Mesothelial cell of epicardium (in vitro differentiated cells): ENCODE measurements around the gene SOWAHB. TPM values are rescaled to one million over a fixed set of nuclear protein-coding genes. Genes with fewer than 3 reads are reported as not detected.

ENCODE experiments used
- DNase-seq, 2 experiments: peaks; one replicate each; pipeline ENCODE4 v3.0.0; 2021; ENCODE audit warnings: low spot score in 2 of 2; ENCODE audit not compliant: unreplicated experiment in 2 of 2
- H3K27ac Mint-ChIP-seq: 2 replicates; pipeline ENCODE4 v1.8.0; 2021; ENCODE audit warnings: mixed read lengths
- H3K27me3 Mint-ChIP-seq: 2 replicates; pipeline ENCODE4 v1.8.0; 2021; ENCODE audit warnings: low read depth, mixed read lengths
- H3K36me3 Mint-ChIP-seq: 2 replicates; pipeline ENCODE4 v1.8.0; 2021; ENCODE audit warnings: mixed read lengths
- H3K4me1 Mint-ChIP-seq: 2 replicates; pipeline ENCODE4 v1.8.0; 2021; ENCODE audit warnings: mixed read lengths
- H3K4me3 Mint-ChIP-seq: 2 replicates; pipeline ENCODE4 v1.8.0; 2021; ENCODE audit warnings: mild to moderate bottlenecking, moderate library complexity, mixed read lengths
- H3K9me3 Mint-ChIP-seq: 2 replicates; pipeline ENCODE4 v1.8.0; 2021; ENCODE audit warnings: mixed read lengths
- total RNA-seq: library from RNA; stranded (reverse); gene quantifications from 3 replicates; pipeline ENCODE4 v1.2.1, GENCODE V29; 2021
- TF ChIP-seq, protein P1 (sequence below): fragments of 200-600 bp; sonication (generic); IDR thresholded peaks from one replicate; pipeline ENCODE4 v1.5.0; 2021; ENCODE audit warnings: antibody characterized with exemption; ENCODE audit not compliant: unreplicated experiment

SOWAHB gene
- total RNA-seq, 1 donor from 2014 or later: 1.1 TPM

DNA sequence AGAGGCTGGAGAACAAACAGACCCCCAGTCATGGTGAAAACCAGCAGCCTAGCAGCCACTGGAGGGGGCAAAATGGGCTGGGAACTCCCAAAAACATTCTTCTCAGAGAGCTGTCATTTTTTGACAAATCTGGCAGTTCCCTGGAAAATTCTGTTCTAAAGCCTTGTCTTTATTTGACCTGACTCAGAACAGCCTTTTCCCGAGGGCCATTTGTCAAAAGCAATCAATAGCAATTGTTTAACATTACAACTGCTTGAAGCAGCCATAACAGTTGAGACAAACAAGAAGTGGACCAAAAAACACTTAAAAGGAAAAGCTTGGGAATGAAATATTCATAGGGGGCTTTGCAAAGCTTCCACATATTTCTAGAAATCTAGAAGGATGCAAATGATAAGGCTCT, 39.6 kb downstream of the SOWAHB start:
- TF ChIP-seq, protein P1, sequence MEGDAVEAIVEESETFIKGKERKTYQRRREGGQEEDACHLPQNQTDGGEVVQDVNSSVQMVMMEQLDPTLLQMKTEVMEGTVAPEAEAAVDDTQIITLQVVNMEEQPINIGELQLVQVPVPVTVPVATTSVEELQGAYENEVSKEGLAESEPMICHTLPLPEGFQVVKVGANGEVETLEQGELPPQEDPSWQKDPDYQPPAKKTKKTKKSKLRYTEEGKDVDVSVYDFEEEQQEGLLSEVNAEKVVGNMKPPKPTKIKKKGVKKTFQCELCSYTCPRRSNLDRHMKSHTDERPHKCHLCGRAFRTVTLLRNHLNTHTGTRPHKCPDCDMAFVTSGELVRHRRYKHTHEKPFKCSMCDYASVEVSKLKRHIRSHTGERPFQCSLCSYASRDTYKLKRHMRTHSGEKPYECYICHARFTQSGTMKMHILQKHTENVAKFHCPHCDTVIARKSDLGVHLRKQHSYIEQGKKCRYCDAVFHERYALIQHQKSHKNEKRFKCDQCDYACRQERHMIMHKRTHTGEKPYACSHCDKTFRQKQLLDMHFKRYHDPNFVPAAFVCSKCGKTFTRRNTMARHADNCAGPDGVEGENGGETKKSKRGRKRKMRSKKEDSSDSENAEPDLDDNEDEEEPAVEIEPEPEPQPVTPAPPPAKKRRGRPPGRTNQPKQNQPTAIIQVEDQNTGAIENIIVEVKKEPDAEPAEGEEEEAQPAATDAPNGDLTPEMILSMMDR: no peak
- Mint-ChIP-seq H3K4me3 (no peak overlapping the region), H3K9me3 (peaks cover 4% of the 10 kb centered on the region), H3K27me3 (no peaks in the 10 kb centered on the region), H3K36me3 (no peaks in the 10 kb centered on the region), H3K4me1 (peaks cover 29% of the 10 kb centered on the region), H3K27ac (no peak overlapping the region)
- DNase-seq: no peak

DNA sequence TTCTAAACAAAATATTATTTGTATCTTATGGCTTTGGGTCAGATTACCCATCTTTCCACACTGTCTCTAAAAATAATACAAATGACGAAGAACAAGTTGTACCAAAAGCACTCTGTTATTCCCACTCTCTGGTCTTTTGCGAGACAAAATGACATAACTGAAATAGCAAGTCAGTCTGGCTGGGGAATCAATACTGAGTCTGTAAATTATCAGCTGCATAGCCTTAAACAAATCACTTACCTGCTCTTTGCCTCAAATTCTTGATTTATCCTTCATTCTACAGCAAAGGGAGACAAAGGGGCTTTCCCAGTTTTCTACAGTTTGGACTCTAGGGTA, 40.9 kb downstream of the SOWAHB start:
- Mint-ChIP-seq H3K9me3 (peaks cover 4% of the 10 kb centered on the region), H3K36me3 (no peaks in the 10 kb centered on the region), H3K4me1 (peaks cover 29% of the 10 kb centered on the region), H3K4me3 (no peak overlapping the region), H3K27me3 (no peaks in the 10 kb centered on the region), H3K27ac (peak overlapping the region; percentile 69)
- TF ChIP-seq, protein P1: no peak
- DNase-seq: no peak

- TF ChIP-seq, protein P1: no peak
- H3K27me3 Mint-ChIP-seq: no peaks in the 10 kb centered on the region
- H3K36me3 Mint-ChIP-seq: no peaks in the 10 kb centered on the region
- H3K27ac Mint-ChIP-seq: peak overlapping the region; percentile 69
- H3K9me3 Mint-ChIP-seq: peaks cover 4% of the 10 kb centered on the region
- no peak for DNase-seq
- H3K4me1 Mint-ChIP-seq: peaks cover 29% of the 10 kb centered on the region
- H3K4me3 Mint-ChIP-seq: no peak overlapping the region
Observed at GRCh38 chr4:76856243-76857073, 41.5 kb downstream of the SOWAHB start.

GRCh38 chr4:76854858-76855257, 43.1 kb downstream of the SOWAHB start:
- no peaks in the 10 kb centered on the region for H3K36me3 Mint-ChIP-seq
- no peaks in the 10 kb centered on the region for H3K27me3 Mint-ChIP-seq
- no peak overlapping the region for H3K4me3 Mint-ChIP-seq
- H3K9me3 Mint-ChIP-seq: peaks cover 4% of the 10 kb centered on the region
- H3K4me1 Mint-ChIP-seq: peaks cover 33% of the 10 kb centered on the region
- DNase-seq: no peak
- TF ChIP-seq, protein P1: no peak
- H3K27ac Mint-ChIP-seq: no peak overlapping the region

GRCh38 chr4:76851375-76851774, 46.6 kb downstream of the SOWAHB start:
- peaks cover 15% of the 10 kb centered on the region for H3K4me1 Mint-ChIP-seq
- H3K27me3 Mint-ChIP-seq: no peaks in the 10 kb centered on the region

More at GRCh38 chr4:76851375-76851774, 46.6 kb downstream of the SOWAHB start:
- no peak overlapping the region for H3K4me3 Mint-ChIP-seq
- peaks cover 14% of the 10 kb centered on the region for H3K9me3 Mint-ChIP-seq
- H3K36me3 Mint-ChIP-seq: peaks cover 2% of the 10 kb centered on the region
- H3K27ac Mint-ChIP-seq: peak overlapping the region; percentile 16
- no peak for DNase-seq
- TF ChIP-seq, protein P1: no peak
